SK-N-SH treated with all-trans-retinoic acid at 6 μM for 48 hours (cell line): Measurements from ENCODE around the gene APLF.

Source experiments
- ATAC-seq: fragments of 200-7000 bp; cut with Tn5 transposase; 3 replicates; pipeline ENCODE4 v1.9.1; 2020; ENCODE audit warnings: mild to moderate bottlenecking, moderate library complexity
- ARNTL ChIP-seq: fragments of 450-650 bp; formaldehyde crosslinking; IDR thresholded peaks from 2 replicates; pipeline ENCODE4 v1.5.0; 2020; ENCODE audit warnings: low read depth, mild to moderate bottlenecking, moderate library complexity, borderline replicate concordance
- CSDC2 ChIP-seq: fragments of 250-450 bp; sonication (Bioruptor Pico); IDR thresholded peaks from 2 replicates; pipeline ENCODE4 v1.5.0; 2020; ENCODE audit warnings: mild to moderate bottlenecking, moderate library complexity
- GLIS3 ChIP-seq: fragments of 250-450 bp; sonication (Bioruptor Pico); IDR thresholded peaks from 2 replicates; pipeline ENCODE4 v1.5.0; 2020; ENCODE audit warnings: mild to moderate bottlenecking, moderate library complexity
- ISL1 ChIP-seq: fragments of 250-450 bp; sonication (Bioruptor Pico); IDR thresholded peaks from 2 replicates; pipeline ENCODE4 v2.1.2; 2022; ENCODE audit warnings: mild to moderate bottlenecking, moderate library complexity
- SNAI2 ChIP-seq: fragments of 250-450 bp; sonication (Bioruptor Pico); IDR thresholded peaks from 2 replicates; pipeline ENCODE4 v1.5.0; 2020; ENCODE audit warnings: mild to moderate bottlenecking, moderate library complexity
- TCF4 ChIP-seq: fragments of 250-450 bp; sonication (Bioruptor Pico); IDR thresholded peaks from 2 replicates; pipeline ENCODE4 v1.8.0; 2021; ENCODE audit warnings: mild to moderate bottlenecking, moderate library complexity, borderline replicate concordance
- TOX ChIP-seq: fragments of 250-450 bp; sonication (Bioruptor Pico); IDR thresholded peaks from 2 replicates; pipeline ENCODE4 v1.8.0; 2021; ENCODE audit warnings: mild to moderate bottlenecking, moderate library complexity, borderline replicate concordance
- ZC3H10 ChIP-seq: fragments of 250-450 bp; sonication (Bioruptor Pico); IDR thresholded peaks from 2 replicates; pipeline ENCODE4 v1.5.1; 2021; ENCODE audit warnings: mild to moderate bottlenecking, moderate library complexity
- ZFP3 ChIP-seq: fragments of 250-450 bp; sonication (Bioruptor Pico); IDR thresholded peaks from 2 replicates; pipeline ENCODE4 v1.5.0; 2020; ENCODE audit warnings: mild to moderate bottlenecking, moderate library complexity
- ZFP30 ChIP-seq: fragments of 450-650 bp; formaldehyde crosslinking; IDR thresholded peaks from 2 replicates; pipeline ENCODE4 v1.5.0; 2022; ENCODE audit warnings: mild to moderate bottlenecking, moderate library complexity
- ZNF565 ChIP-seq: fragments of 450-650 bp; formaldehyde crosslinking; conservative IDR thresholded peaks from 2 replicates; pipeline ENCODE4 v1.5.0; 2020; ENCODE audit warnings: low read depth, mild to moderate bottlenecking, moderate library complexity
- ZNF8 ChIP-seq: fragments of 450-650 bp; formaldehyde crosslinking; IDR thresholded peaks from 2 replicates; pipeline ENCODE4 v1.5.0; 2020; ENCODE audit warnings: mild to moderate bottlenecking, moderate library complexity
- TF ChIP-seq, protein P1 (sequence below): fragments of 250-450 bp; sonication (Bioruptor Pico); IDR thresholded peaks from 2 replicates; pipeline ENCODE4 v1.5.1; 2020; ENCODE audit warnings: low read depth, mild to moderate bottlenecking, moderate library complexity
- TF ChIP-seq, protein P2 (sequence below): fragments of 250-450 bp; sonication (Bioruptor Pico); IDR thresholded peaks from 2 replicates; pipeline ENCODE4 v1.8.0; 2020; ENCODE audit warnings: mild to moderate bottlenecking, moderate library complexity, borderline replicate concordance
- TF ChIP-seq, protein P3 (sequence below): fragments of 250-450 bp; sonication (Bioruptor Pico); IDR thresholded peaks from 2 replicates; pipeline ENCODE4 v1.5.1; 2021; ENCODE audit warnings: mild to moderate bottlenecking, moderate library complexity
- TF ChIP-seq, protein P4 (sequence below): fragments of 250-450 bp; sonication (Bioruptor Pico); IDR thresholded peaks from 2 replicates; pipeline ENCODE4 v1.8.0; 2021; ENCODE audit warnings: low read depth, mild to moderate bottlenecking, moderate library complexity, borderline replicate concordance

The APLF gene

DNA sequence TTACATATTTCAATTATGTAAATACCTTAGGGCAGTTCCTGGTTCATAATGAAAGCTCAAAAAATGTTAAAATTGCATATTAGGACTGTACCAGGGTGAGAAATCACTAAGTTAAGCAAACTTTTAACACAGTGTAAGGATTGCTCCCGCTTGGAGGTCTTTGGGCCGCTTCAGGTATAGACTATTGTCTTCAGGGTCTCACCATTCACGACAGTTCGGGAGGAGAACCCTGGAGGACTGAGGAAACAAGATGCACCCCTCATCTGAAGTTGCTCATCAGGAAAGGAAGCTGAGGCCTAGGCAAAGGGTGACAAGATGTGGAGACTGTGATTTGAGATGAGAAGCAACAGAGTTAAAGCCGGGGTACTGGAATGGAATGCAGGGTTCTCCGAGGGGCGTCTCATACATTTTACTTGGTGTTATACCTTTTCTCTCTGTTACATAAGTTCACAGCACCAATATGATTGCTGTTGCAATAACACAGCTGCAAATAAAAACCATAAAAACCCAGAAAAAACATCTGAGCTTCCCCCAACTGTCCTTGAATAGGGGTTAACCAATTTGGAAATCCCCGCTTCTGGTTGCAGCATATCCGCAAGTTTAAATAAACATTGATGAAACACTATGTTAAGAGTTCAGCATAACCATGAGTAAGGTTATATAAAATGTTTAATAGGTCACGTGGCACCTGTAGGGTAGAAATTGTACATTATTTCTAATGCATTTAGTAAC lies 40.4 kb upstream of the APLF start (continued):
- no peak for TF ChIP-seq SNAI2 (CRISPR knock-in tag)
- TF ChIP-seq TCF4 (CRISPR knock-in tag), result no peak

DNA sequence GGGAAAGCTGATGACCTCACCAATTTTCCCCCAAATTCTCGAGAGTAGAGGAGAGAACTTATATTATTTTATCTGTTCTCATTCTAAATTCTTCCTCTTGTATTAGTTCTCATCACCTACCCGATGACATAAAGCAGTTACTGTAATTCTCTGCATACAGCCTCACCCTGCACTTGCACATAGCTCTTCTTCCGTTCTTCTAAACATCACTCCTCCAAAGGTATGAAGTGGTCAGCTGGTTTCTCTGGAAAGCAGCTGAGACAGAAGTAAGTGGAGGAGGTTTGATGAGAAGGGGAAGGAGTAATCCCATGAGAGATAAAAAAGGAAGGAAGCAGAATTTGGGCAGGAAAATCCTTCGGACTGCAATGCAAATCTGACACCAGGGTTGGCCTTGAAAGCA lies 39.3 kb upstream of the APLF start:
- ATAC-seq, result no peak
- no peak for TF ChIP-seq ISL1
- TF ChIP-seq, protein P1, sequence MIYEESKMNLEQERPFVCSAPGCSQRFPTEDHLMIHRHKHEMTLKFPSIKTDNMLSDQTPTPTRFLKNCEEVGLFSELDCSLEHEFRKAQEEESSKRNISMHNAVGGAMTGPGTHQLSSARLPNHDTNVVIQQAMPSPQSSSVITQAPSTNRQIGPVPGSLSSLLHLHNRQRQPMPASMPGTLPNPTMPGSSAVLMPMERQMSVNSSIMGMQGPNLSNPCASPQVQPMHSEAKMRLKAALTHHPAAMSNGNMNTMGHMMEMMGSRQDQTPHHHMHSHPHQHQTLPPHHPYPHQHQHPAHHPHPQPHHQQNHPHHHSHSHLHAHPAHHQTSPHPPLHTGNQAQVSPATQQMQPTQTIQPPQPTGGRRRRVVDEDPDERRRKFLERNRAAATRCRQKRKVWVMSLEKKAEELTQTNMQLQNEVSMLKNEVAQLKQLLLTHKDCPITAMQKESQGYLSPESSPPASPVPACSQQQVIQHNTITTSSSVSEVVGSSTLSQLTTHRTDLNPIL (CRISPR knock-in tag), result no peak

- ATAC-seq, result no peak
- no peak for TF ChIP-seq ARNTL (CRISPR knock-in tag)
- no peak for TF ChIP-seq CSDC2 (CRISPR knock-in tag)
- TF ChIP-seq SNAI2 (CRISPR knock-in tag), result no peak
These were observed 38.6 kb upstream of the APLF start for GRCh38 chr2:68428746-68429145.

GRCh38 chr2:68429311-68429826 lies 38.0 kb upstream of the APLF start:
- TF ChIP-seq, protein P1 (CRISPR knock-in tag), result no peak
- TF ChIP-seq, protein P2, sequence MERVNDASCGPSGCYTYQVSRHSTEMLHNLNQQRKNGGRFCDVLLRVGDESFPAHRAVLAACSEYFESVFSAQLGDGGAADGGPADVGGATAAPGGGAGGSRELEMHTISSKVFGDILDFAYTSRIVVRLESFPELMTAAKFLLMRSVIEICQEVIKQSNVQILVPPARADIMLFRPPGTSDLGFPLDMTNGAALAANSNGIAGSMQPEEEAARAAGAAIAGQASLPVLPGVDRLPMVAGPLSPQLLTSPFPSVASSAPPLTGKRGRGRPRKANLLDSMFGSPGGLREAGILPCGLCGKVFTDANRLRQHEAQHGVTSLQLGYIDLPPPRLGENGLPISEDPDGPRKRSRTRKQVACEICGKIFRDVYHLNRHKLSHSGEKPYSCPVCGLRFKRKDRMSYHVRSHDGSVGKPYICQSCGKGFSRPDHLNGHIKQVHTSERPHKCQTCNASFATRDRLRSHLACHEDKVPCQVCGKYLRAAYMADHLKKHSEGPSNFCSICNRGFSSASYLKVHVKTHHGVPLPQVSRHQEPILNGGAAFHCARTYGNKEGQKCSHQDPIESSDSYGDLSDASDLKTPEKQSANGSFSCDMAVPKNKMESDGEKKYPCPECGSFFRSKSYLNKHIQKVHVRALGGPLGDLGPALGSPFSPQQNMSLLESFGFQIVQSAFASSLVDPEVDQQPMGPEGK (CRISPR knock-in tag), result no peak
- TF ChIP-seq, protein P3, sequence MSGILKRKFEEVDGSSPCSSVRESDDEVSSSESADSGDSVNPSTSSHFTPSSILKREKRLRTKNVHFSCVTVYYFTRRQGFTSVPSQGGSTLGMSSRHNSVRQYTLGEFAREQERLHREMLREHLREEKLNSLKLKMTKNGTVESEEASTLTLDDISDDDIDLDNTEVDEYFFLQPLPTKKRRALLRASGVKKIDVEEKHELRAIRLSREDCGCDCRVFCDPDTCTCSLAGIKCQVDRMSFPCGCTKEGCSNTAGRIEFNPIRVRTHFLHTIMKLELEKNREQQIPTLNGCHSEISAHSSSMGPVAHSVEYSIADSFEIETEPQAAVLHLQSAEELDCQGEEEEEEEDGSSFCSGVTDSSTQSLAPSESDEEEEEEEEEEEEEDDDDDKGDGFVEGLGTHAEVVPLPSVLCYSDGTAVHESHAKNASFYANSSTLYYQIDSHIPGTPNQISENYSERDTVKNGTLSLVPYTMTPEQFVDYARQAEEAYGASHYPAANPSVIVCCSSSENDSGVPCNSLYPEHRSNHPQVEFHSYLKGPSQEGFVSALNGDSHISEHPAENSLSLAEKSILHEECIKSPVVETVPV, result no peak
- no peak for TF ChIP-seq ZNF8 (CRISPR knock-in tag)
- TF ChIP-seq ZNF565, result no peak
- no peak for TF ChIP-seq TOX (CRISPR knock-in tag)
- TF ChIP-seq ZFP3 (CRISPR knock-in tag), result no peak
- TF ChIP-seq SNAI2 (CRISPR knock-in tag), result no peak
- no peak for TF ChIP-seq GLIS3 (CRISPR knock-in tag)
- ATAC-seq, result no peak

DNA sequence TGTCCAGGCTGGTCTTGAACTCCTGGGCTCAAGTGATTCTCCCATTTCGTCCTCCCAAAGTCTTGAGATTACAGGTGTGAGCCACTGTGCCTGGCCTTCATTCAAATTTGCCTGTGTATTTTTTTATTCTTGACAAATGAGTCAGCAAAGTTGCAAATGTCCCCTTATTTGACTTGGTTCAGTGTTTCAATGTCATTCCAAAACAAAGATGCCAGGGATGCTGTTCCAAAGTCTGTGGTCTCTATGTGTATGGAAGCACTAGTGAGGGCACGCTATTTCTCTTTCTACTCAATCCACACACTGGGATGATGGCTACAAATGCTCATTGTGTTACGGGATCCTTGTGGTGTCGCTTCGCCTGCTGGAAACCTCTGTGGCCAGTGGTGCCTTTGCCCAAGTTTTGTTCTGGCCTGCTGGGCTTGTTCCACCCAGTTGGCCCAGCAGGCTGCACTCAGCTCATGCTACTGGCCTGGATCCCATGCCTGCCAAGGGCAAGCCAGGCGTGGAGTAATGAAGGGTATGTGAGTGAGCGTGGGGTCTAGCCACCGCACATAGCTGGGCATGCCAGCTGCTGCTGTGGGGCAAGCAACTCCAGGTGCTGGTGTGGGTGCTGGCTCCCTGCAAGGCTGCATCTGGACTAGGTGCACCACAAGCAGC lies 35.9 kb upstream of the APLF start:
- TF ChIP-seq TOX (CRISPR knock-in tag) (no peak), ISL1 (no peak), ZNF8 (CRISPR knock-in tag) (no peak), ZFP30 (CRISPR knock-in tag) (no peak), ZC3H10 (CRISPR knock-in tag) (no peak), ARNTL (CRISPR knock-in tag) (no peak), TCF4 (CRISPR knock-in tag) (no peak)
- TF ChIP-seq, protein P4, sequence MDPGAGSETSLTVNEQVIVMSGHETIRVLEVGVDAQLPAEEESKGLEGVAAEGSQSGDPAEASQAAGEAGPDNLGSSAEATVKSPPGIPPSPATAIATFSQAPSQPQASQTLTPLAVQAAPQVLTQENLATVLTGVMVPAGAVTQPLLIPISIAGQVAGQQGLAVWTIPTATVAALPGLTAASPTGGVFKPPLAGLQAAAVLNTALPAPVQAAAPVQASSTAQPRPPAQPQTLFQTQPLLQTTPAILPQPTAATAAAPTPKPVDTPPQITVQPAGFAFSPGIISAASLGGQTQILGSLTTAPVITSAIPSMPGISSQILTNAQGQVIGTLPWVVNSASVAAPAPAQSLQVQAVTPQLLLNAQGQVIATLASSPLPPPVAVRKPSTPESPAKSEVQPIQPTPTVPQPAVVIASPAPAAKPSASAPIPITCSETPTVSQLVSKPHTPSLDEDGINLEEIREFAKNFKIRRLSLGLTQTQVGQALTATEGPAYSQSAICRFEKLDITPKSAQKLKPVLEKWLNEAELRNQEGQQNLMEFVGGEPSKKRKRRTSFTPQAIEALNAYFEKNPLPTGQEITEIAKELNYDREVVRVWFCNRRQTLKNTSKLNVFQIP (CRISPR knock-in tag), result no peak
- no peak for ATAC-seq
